Cardiac muscle cell (in vitro differentiated cells and primary cell): ENCODE data around the gene UGT1A3. TPM values are rescaled to one million over a fixed set of nuclear protein-coding genes. Genes with fewer than 3 reads are reported as not detected.

ENCODE experiments used
- DNase-seq, 2 donors: peaks; one replicate each; pipeline versions ENCODE4 v3.0.0 to v3.0.0-alpha.2; 2010 to 2017; ENCODE audit warnings: low read depth in 1 of 2, low spot score in 1 of 2
- H3K27ac ChIP-seq: fragments of 200-600 bp; sonication (generic); 2 replicates; pipeline ENCODE4 v1.5.1; 2016
- H3K27me3 ChIP-seq: fragments of 200-600 bp; sonication (generic); 2 replicates; pipeline ENCODE4 v1.6.0; 2016; ENCODE audit warnings: control low read depth
- H3K36me3 ChIP-seq: fragments of 200-600 bp; sonication (generic); 2 replicates; pipeline ENCODE4 v1.5.1; 2016; ENCODE audit warnings: control low read depth
- H3K4me1 ChIP-seq: fragments of 200-600 bp; sonication (generic); 2 replicates; pipeline ENCODE4 v1.8.1; 2017; ENCODE audit warnings: low read depth, mild to moderate bottlenecking, mixed run types
- H3K4me3 ChIP-seq: fragments of 200-600 bp; sonication (generic); 2 replicates; pipeline ENCODE4 v1.5.1; 2016; ENCODE audit warnings: mild to moderate bottlenecking
- H3K9me3 ChIP-seq: fragments of 200-600 bp; sonication (generic); 2 replicates; pipeline ENCODE4 v1.5.1; 2017; ENCODE audit warnings: low read depth, mild to moderate bottlenecking, control low read depth
- CTCF ChIP-seq: IDR thresholded peaks from 2 replicates; pipeline ENCODE4 v1.5.1; 2012; ENCODE audit warnings: low read depth, mild to moderate bottlenecking, low read length
- polyA plus RNA-seq: library from polyadenylated mRNA; unstranded; fragments of >200 nt; fragmentation: Nextera tagmentation; extraction: Ambion mirVana; gene quantifications from 2 replicates; pipeline ENCODE4 v1.2.1, GENCODE V29; 2016
- total RNA-seq: library from RNA; depleted of rRNA; stranded (reverse); fragments of >200 nt; gene quantifications from 2 replicates; pipeline ENCODE4 v1.2.3, GENCODE V29; 2016

Gene UGT1A3
- total and polyA plus RNA-seq, 2 experiments from 2014 or later = not detected

DNA sequence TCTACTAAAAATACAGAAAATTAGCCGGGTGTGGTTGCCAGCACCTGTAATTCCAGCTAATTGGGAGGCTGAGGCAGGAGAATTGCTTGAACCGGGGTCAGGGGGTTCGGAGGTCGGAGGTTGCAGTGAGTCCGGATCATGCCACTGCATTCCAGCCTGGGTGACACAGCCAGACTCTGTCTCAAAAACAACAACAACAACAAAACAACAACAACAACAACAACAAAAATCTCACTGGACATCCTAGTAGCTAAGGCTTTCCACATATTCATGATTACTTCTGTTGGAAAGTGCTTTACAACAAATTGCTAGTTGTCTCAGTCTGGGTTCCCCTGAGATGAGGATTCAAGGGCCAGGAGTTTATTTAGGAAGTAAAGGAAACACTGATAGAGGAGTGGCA is 45.0 kb downstream of the UGT1A3 start:
- DNase-seq = no peak
- Histone ChIP-seq H3K27me3 (no peaks in the 10 kb centered on the region), H3K9me3 (no peaks in the 10 kb centered on the region), H3K4me3 (no peak overlapping the region), H3K4me1 (no peaks in the 10 kb centered on the region), H3K36me3 (no peaks in the 10 kb centered on the region), H3K27ac (no peak overlapping the region)
- TF ChIP-seq CTCF = no peak

DNA sequence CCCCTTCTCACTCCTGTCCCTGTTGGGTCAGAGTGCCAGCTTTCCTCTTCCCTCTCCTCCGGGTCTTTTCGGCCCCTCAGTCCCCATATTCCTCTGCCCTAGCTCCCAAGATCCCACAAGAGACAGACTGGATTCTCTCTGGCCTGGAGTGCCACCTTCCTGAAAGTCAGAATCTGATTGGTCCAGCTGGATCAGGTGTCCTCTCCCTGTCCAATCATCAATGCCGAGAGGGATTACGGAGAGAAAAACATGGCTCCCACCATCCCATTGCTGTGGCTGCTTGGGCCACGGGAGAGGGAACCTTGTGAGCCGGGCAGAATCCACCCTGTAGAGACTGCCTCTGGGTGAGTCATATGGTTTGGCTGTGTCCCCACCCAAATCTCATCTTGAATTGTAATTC is 46.6 kb downstream of the UGT1A3 start:
- DNase-seq = no peak
- Histone ChIP-seq H3K9me3 (no peaks in the 10 kb centered on the region), H3K4me3 (no peak overlapping the region), H3K27ac (no peak overlapping the region), H3K36me3 (no peaks in the 10 kb centered on the region), H3K27me3 (no peaks in the 10 kb centered on the region), H3K4me1 (no peaks in the 10 kb centered on the region)
- TF ChIP-seq CTCF = no peak

DNA sequence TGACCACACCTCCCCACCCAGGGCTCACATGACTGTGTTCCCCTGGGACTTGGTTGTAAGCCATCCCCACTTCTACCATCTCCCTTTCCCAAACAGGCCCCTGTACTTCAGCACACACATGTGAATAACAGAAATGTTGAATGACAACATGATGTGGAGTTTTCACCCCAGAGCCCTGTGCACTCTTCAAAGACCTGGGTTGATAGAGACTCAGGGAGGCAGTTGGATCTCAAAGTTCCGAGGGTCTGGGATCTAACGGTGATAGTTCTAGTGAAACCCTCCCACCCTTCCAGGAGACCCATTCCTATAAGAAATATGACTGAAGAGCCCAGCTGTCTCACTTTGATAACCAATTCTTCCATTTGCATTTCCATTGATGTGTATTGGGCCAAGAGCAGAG is 49.2 kb downstream of the UGT1A3 start, which contains the start of gene MROH2A:
Gene MROH2A, plus strand, starts transcription at position 301 of the 400 bp plus-strand sequence. CDS start 1,029 bp downstream, outside the sequence.
- no peak for TF ChIP-seq CTCF
- no peaks in the 10 kb centered on the region for H3K9me3 ChIP-seq
- H3K27me3 ChIP-seq = no peaks in the 10 kb centered on the region
- H3K4me3 ChIP-seq = no peak within 1 kb of the TSS
- H3K36me3 ChIP-seq = no peaks in the 10 kb centered on the region
- no peaks in the 10 kb centered on the region for H3K4me1 ChIP-seq
- DNase-seq = no peak
- no peak within 1 kb of the TSS for H3K27ac ChIP-seq

DNA sequence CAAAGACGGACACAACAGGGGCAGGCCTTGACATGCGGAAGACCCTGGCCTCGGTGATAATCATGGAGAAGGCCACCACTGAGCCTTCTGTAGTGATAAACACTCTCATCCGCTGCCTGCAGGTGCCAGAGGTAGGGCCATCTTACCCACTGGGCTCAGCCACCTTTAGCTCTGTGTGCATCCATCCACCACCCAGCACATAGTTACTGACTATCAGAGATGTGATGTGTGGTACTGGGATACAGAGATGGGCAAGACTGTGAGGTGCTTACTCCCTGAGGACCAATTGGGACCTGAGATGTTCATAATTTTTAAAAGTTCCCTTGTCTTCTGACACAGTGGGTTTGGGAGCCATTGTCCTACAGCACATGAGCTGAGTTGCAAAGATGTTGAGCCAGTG is 50.9 kb downstream of the UGT1A3 start:
- Histone ChIP-seq H3K36me3 (no peaks in the 10 kb centered on the region), H3K27ac (no peak overlapping the region), H3K4me1 (no peaks in the 10 kb centered on the region), H3K4me3 (no peak overlapping the region), H3K27me3 (no peaks in the 10 kb centered on the region), H3K9me3 (no peaks in the 10 kb centered on the region)
- DNase-seq = no peak
- TF ChIP-seq CTCF = no peak

DNA sequence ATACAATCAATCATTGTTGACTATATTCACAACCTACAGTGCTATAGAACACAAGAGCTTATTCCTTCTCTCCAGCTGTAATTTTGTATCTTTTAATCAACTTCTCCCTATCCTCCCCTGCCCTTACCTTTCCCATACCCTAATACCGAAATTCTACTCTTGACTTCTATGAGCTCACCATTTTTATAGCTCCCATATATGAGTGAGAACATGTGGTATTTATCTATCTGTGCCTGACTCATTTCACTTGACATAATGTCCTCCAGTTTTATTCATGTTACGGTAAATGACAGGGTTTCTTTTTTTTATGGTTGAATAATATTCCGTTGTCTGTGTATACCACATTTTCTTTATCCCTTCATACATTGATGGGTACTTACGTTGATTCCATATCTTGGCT is 51.9 kb downstream of the UGT1A3 start:
- H3K27ac ChIP-seq = no peak overlapping the region
- H3K4me3 ChIP-seq = no peak overlapping the region
- H3K9me3 ChIP-seq = no peaks in the 10 kb centered on the region
- TF ChIP-seq CTCF = no peak
- no peaks in the 10 kb centered on the region for H3K36me3 ChIP-seq
- no peak for DNase-seq
- no peaks in the 10 kb centered on the region for H3K4me1 ChIP-seq
- no peaks in the 10 kb centered on the region for H3K27me3 ChIP-seq

DNA sequence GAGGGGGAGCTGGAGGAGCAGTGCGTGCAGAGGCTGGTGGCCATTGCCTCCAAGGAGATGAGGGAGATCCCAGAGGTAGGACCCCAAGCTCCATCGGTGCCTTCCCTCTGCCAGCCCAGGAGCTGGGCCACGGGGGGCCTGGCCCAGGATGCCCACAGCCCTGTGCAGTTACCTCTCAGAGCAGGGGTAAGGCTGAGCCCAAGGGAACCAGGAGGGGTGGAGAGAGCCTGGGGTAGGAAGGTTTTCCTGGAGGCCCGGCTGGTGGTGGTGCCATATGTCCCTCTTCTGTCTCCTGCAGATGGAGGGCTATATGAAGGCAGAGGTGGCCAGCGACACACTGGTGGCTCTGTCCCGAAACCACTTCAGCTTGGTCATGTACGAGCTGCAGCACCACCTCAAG is 60.7 kb downstream of the UGT1A3 start:
- Histone ChIP-seq H3K27me3 (no peaks in the 10 kb centered on the region), H3K4me1 (no peaks in the 10 kb centered on the region), H3K4me3 (no peak overlapping the region), H3K9me3 (no peaks in the 10 kb centered on the region), H3K27ac (no peak overlapping the region), H3K36me3 (no peaks in the 10 kb centered on the region)
- no peak for DNase-seq
- no peak for TF ChIP-seq CTCF
